Psoas muscle (tissue), 8 donors: ENCODE results near the gene KNDC1. TPM values are rescaled to one million over a fixed set of nuclear protein-coding genes. Genes with fewer than 3 reads are reported as not detected.
"Not testable (repeated sequence)": the region's sequence is repeated elsewhere in the genome, so short reads cannot be mapped to it uniquely, and the experiment has no call there.

Source experiments
- ATAC-seq, 4 donors: fragments of 200-7000 bp; cut with Tn5 transposase; one replicate each; pipeline ENCODE4 v1.9.1; 2020; ENCODE audit warnings: moderate library complexity in 3 of 4, mild to moderate bottlenecking in 2 of 4
- DNase-seq, 2 donors: peaks; one replicate each; pipeline ENCODE4 v3.0.0-alpha.2; 2020
- H3K27ac ChIP-seq: fragments of 200-600 bp; one replicate; pipeline ENCODE4 v1.8.0; 2022
- H3K27me3 ChIP-seq, 3 donors: fragments of 200-600 bp in 1 of 3; one replicate each; pipeline versions ENCODE4 v1.6.1 to v1.8.0; 2013 to 2022; ENCODE audit warnings: low read length in 2 of 3, mild to moderate bottlenecking in 2 of 3, moderate library complexity in 1 of 3; ENCODE audit not compliant: insufficient read depth in 3 of 3
- H3K36me3 ChIP-seq, 2 donors: fragments of 200-600 bp in 1 of 2; one replicate each; pipeline versions ENCODE4 v1.6.1 to v1.8.0; 2013 to 2022; ENCODE audit warnings: low read depth in 1 of 2, mild to moderate bottlenecking in 1 of 2, moderate library complexity in 1 of 2; ENCODE audit not compliant: insufficient read depth in 1 of 2
- H3K4me1 ChIP-seq: fragments of 200-600 bp; one replicate; pipeline ENCODE4 v1.8.0; 2022
- H3K4me3 ChIP-seq: fragments of 200-600 bp; one replicate; pipeline ENCODE4 v1.8.0; 2022; ENCODE audit warnings: mild to moderate bottlenecking
- H3K9me3 ChIP-seq: fragments of 200-600 bp; one replicate; pipeline ENCODE4 v1.8.0; 2022
- WGBS, 3 donors: extraction: QIAGEN DNeasy Blood & Tissue Kit; methylation state at CpG; one replicate each; pipeline versions ENCODE4 v1.1.6 to v1.1.7; 2013; 5-methylcytosine and 5-hydroxymethylcytosine counted together
- intact Hi-C, 2 donors: fragments of 100-400 bp; cut with DNase I; formaldehyde crosslinking; loops; one replicate each; pipeline versions ENCODE4 v1.11.0 to v1.14.2; 2022
- polyA plus RNA-seq, 3 donors: library from polyadenylated mRNA; stranded (reverse); fragments of 200-250 nt; gene quantifications; one replicate each; pipeline ENCODE4 v1.2.3, GENCODE V29; 2013
- total RNA-seq, 4 donors: library from RNA; stranded (reverse); fragmentation: NEBNext Ultra II Directional in 2 of 4; extraction: Animal tissue kit (Norgen Biotek cat#: 25700) in 2 of 4; gene quantifications; one replicate each; pipeline versions ENCODE4 v1.2.1 to v1.2.4, GENCODE V29; 2021 to 2023
- TF ChIP-seq, protein P1 (sequence below): fragments of 200-600 bp; IDR thresholded peaks from one replicate; pipeline ENCODE4 v1.8.0; 2022; ENCODE audit warnings: antibody characterized with exemption
- donor health status: healthy with polysubstance abuse.
- donor health status: DM: no; HTN: no; CAD: no; lungs with moderate emphysema.
- donor health status: Bipolar disorder and iron deficiency.
- donor health status: healthy.
- donor health status: DM: yes; HTN: yes; CAD: no.
- donor health status: DM: no; HTN: no; CAD: no.
- donor health status: DM: no; HTN: no; CAD: no.
- donor health status: DM: yes; HTN: yes; CAD: no.

The KNDC1 gene
- total and polyA plus RNA-seq, 7 donors = under 0.01 to 0.10 (median 0.01) TPM; not detected in 4

DNA sequence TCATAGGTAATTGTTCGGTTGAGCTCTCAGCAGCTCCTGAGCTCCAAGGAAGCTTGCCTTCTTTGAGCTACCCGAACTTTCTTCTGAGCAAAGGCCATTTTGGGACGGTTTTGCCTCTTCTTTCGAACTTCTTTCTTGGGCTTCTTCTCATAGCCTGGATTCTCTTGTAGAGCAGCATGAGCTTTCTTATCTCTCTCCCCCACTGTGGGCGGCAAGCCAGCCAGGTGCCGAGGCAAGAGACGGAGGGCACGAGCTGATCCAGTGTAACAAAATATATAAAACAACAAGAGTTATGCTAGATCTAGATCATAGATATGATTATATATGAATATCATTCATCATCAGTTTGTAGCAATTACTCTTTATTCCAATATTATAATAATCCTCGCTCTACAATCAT, 16.5 kb upstream of the KNDC1 start:
- Histone ChIP-seq H3K9me3 (no peaks in the 10 kb centered on the region), H3K27me3 (peaks cover 0 to 30% (median 6%) of the 10 kb centered on the region in 3 donors), H3K4me3 (no peak overlapping the region), H3K4me1 (no peaks in the 10 kb centered on the region), H3K27ac (no peak overlapping the region), H3K36me3 (no peaks in the 10 kb centered on the region)
- intact Hi-C loops = no loop called here
- DNase-seq = no peak
- TF ChIP-seq, protein P1, sequence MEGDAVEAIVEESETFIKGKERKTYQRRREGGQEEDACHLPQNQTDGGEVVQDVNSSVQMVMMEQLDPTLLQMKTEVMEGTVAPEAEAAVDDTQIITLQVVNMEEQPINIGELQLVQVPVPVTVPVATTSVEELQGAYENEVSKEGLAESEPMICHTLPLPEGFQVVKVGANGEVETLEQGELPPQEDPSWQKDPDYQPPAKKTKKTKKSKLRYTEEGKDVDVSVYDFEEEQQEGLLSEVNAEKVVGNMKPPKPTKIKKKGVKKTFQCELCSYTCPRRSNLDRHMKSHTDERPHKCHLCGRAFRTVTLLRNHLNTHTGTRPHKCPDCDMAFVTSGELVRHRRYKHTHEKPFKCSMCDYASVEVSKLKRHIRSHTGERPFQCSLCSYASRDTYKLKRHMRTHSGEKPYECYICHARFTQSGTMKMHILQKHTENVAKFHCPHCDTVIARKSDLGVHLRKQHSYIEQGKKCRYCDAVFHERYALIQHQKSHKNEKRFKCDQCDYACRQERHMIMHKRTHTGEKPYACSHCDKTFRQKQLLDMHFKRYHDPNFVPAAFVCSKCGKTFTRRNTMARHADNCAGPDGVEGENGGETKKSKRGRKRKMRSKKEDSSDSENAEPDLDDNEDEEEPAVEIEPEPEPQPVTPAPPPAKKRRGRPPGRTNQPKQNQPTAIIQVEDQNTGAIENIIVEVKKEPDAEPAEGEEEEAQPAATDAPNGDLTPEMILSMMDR = no peak
- 60 to 66% (median 63%) methylated on average over 9 of the region's 9 CpGs for WGBS, 3 donors
- no peak for ATAC-seq

DNA sequence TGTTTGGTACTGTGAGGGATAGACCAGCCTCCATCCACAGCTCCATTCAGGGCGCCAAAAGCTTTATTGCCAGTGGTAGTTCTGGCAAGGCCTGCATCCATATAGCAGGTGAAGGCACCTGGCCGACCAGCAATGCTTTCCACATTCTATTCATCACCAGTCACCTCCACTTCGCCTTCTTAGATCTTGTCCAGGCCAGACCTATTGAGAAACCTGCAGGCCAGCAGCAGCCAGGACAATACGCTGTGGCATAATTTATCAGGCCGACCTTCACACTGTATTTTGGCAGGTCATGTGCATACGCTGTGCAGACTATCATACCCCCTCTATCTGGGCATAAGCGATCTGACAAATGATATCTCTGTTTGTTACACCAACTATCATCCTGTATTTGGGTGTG, 15.2 kb upstream of the KNDC1 start:
- H3K4me3 ChIP-seq = no peak overlapping the region
- TF ChIP-seq, protein P1 = no peak
- intact Hi-C loops = no loop called here
- no peaks in the 10 kb centered on the region for H3K4me1 ChIP-seq
- no peaks in the 10 kb centered on the region for H3K9me3 ChIP-seq
- ATAC-seq (no peak), DNase-seq (no peak)
- H3K27me3 ChIP-seq = peaks cover 0 to 34% (median 4%) of the 10 kb centered on the region in 3 donors
- no peaks in the 10 kb centered on the region for H3K36me3 ChIP-seq
- 92 to 96% (median 93%) methylated on average over 7 of the region's 7 CpGs for WGBS, 3 donors
- no peak overlapping the region for H3K27ac ChIP-seq

DNA sequence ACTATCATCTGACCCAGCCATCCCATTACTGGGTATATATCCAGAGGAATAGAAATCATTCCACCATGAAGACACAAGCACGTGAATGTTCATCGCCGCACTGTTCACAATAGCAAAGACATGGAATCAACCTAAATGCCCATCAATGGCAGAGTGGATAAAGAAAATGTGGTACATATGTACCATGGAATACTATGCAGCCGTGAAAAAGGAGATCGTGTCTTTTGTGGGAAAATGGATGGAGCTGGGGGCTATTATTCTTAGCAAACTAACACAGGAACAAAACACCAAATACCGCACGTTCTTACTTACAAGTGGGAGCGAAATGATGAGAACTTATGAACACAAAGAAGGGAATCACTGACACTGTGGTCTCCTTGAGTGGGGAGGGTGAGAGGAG, 9.8 kb upstream of the KNDC1 start:
- Histone ChIP-seq H3K4me1 (no peaks in the 10 kb centered on the region), H3K4me3 (no peak overlapping the region), H3K36me3 (no peaks in the 10 kb centered on the region), H3K9me3 (no peaks in the 10 kb centered on the region), H3K27ac (no peak overlapping the region), H3K27me3 (peaks cover 0 to 52% (median 12%) of the 10 kb centered on the region in 3 donors)
- ATAC-seq (no peak), DNase-seq (no peak)
- WGBS, 3 donors = 94 to 96% (median 94%) methylated on average over 8 of the region's 8 CpGs
- intact Hi-C loops = no loop called here
- TF ChIP-seq, protein P1 = no peak

DNA sequence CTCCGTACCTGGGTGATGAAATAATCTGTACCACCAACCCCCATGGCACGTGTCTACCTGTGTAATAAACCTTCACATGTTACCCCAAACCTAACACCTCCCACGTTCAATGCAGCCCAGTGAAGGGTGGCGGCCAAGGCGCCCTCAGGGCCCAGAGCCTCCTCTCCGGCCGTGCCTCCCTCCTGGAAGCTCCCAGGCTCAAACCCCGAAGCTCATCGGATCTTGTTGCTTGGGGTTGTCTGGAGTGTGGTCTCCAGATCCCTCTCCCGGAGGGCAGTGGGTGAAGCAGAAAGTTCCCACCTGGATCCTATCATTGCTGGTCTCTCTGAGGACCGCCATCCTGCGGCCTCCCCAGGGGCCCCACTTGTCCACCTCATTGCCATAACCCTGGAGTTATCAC, 9.4 kb upstream of the KNDC1 start:
- no peak overlapping the region for H3K27ac ChIP-seq
- H3K27me3 ChIP-seq = peaks cover 0 to 52% (median 12%) of the 10 kb centered on the region in 3 donors
- no peaks in the 10 kb centered on the region for H3K36me3 ChIP-seq
- no peaks in the 10 kb centered on the region for H3K4me1 ChIP-seq
- H3K4me3 ChIP-seq = no peak overlapping the region
- TF ChIP-seq, protein P1 = no peak
- intact Hi-C loops = no loop called here
- DNase-seq (no peak), ATAC-seq (no peak)
- WGBS, 3 donors = 88 to 92% (median 89%) methylated on average over 12 of the region's 12 CpGs
- H3K9me3 ChIP-seq = no peaks in the 10 kb centered on the region

DNA sequence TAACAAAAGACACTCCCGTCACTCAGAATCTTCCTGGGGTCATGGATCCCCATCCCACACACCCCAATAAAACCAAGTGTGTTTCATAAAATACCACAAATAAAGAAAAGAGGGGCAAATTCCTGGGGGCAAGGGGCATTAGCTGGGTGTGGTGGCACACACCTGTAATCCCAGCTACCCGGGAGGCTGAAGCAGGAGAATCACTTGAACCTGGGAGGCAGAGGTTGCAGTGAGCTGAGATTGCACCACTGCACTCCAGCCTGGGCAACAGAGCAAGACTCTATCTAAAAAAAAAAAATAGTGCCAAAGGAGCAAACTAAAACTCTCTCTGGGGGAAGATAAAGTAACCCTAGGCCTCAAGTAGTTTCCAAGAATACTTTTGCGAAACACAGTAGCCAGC, 8.9 kb upstream of the KNDC1 start:
- peaks cover 0 to 52% (median 12%) of the 10 kb centered on the region in 3 donors for H3K27me3 ChIP-seq
- H3K27ac ChIP-seq, DNase-seq, intact Hi-C loops, H3K9me3 ChIP-seq, H3K4me1 ChIP-seq, ATAC-seq, H3K36me3 ChIP-seq, H3K4me3 ChIP-seq: not testable (repeated sequence)
- 83 to 85% (median 85%) methylated on average over 3 of the region's 3 CpGs for WGBS, 3 donors
